ENCODE data around the gene TUBA4B. TPM values are rescaled to one million over a fixed set of nuclear protein-coding genes. Genes with fewer than 3 reads are reported as not detected.

The TUBA4B gene
- not detected for total RNA-seq (2013)
- polyA plus RNA-seq: not detected
- not detected in 2 replicates for polyA minus RNA-seq
- 0 to 0.50 (median 0.08) reads per million in 11 experiments for total RNA-seq

DNA sequence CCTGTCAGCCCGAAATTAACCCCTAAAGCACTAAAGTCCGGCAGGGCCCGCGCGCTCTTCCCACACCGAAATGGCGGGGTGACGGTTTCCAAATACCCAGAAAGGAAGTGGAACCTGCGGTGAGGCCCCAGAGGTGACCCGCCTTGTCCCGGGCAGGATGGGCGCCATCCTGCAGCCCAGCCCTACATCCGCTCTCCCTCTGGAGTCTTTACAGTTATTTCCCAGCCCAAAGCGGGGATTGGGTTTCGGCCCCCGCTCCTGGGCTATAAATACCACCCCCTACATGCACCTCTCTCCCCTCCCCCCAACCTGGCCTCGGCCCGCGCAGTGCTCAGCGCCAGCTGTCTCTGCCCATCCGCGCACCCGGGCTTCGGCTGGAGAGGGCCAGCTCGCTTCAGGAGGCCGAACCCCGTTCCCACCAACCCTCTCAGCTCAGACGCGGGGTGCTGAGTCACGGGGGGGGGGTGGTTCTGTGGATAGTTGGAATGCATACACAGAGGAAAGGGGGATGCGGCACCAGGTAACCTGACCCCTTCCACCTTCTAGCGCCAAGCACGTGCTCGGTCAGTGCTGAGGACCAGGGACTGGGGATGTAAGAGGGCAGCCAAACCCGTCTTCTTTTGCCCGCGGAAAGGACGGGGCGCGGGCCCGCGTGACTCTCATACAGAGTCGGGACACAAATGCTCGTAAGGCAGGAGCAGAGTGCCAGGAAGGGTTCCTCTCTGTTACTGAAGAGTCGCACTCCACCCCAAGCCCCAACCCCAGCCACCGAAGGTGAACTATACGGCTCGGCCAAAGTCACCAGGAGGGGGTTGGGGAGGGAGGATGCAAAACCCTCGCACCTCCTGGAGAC is at the start of gene TUBA4B:
TUBA4B (plus strand) TSS at position 344 of the 853 bp plus-strand sequence; CDS start at position 509, 165 bp downstream.
- H4K20me1 ChIP-seq (ENCODE audit: insufficient read depth, low read length): peaks cover 30% of the 10 kb centered on the region
- Mint-ChIP-seq H3K36me3 (peaks cover 26 to 34% of the 10 kb centered on the region in 2 donors), H3K4me1 (peaks cover 55% of the 10 kb centered on the region), H3K27me3 (ENCODE audit: low read depth in 3 of 3) (peaks cover 0 to 3% (median 0%) of the 10 kb centered on the region in 3 donors), H3K9me3 (no peaks in the 10 kb centered on the region), H3K4me3 (peak within 1 kb of the TSS; percentile 90 to 96), H3K27ac (peak within 1 kb of the TSS; percentile 92 to 98 (median 95))
- H3K9me3 ChIP-seq (replicated peaks in 1 of 2; ENCODE audit: control insufficient read depth in 1 of 2, insufficient read depth in 1 of 2, low read length in 2 of 2): no peaks in the 10 kb centered on the region
- peaks cover 55 to 67% of the 10 kb centered on the region in 2 donors for H3K4me1 ChIP-seq (ENCODE audit: control insufficient read depth in 1 of 2, insufficient read depth in 2 of 2, low read length in 2 of 2)
- H3K4me2 ChIP-seq (replicated peaks; ENCODE audit: extremely low read depth, low read length, poor library complexity, severe bottlenecking): peak within 1 kb of the TSS; percentile 95
- no peaks in the 10 kb centered on the region for H3K27me3 ChIP-seq (ENCODE audit: control insufficient read depth in 2 of 2, insufficient read depth in 2 of 2, low read length in 2 of 2)
- TF ChIP-seq CTCF (IDR thresholded peaks at IDR 0.05): no peak
- peak within 1 kb of the TSS; percentile 88 to 96 (median 88) for H3K4me3 ChIP-seq (replicated peaks in 1 of 3; ENCODE audit: low read depth in 2 of 3, low read length in 3 of 3)
- peak within 1 kb of the TSS; percentile 80 to 90 for H3K27ac ChIP-seq (ENCODE audit: low read depth in 1 of 2, low read length in 2 of 2)
- peak within 1 kb of the TSS; percentile 84 for H3K9ac ChIP-seq (ENCODE audit: insufficient read depth, low read length, poor library complexity, severe bottlenecking)
- peak in 2 of 3 donors; percentile 53 for DNase-seq
- H3K36me3 ChIP-seq (replicated peaks in 1 of 2; ENCODE audit: control insufficient read depth in 1 of 2, insufficient read depth in 2 of 2, low read length in 2 of 2): peaks cover 18 to 24% of the 10 kb centered on the region in 2 donors
- H3K79me2 ChIP-seq (ENCODE audit: insufficient read depth, low read length): peaks cover 61% of the 10 kb centered on the region
- peak within 1 kb of the TSS; percentile 89 for H2AFZ ChIP-seq (ENCODE audit: insufficient read depth, low read depth, low read length, poor library complexity, severe bottlenecking)
- intact Hi-C loops (cut with micrococcal nuclease): loop anchor here (5.0 kb wide), 2 partner anchors 36 to 76 kb away; partner anchors contain the start of genes ABCB6 (in 2 of the 2), CNPPD1 (in 1 of the 2) and RETREG2 (in 1 of the 2)
- WGBS (ENCODE audit: insufficient coverage): under 1% methylated on average over 29 of the region's 49 CpGs

GRCh38 chr2:219204425-219205164 is 48.4 kb upstream of the TUBA4B start:
- Mint-ChIP-seq H3K4me3 (no peak overlapping the region), H3K9me3 (peaks cover 2 to 8% (median 4%) of the 10 kb centered on the region in 7 donors), H3K27me3 (ENCODE audit: low read depth in 3 of 3) (peaks cover 2 to 6% (median 3%) of the 10 kb centered on the region in 3 donors), H3K4me1 (peaks cover 26% of the 10 kb centered on the region), H3K27ac (peak overlapping the region in 1 of 7 donors; percentile 54), H3K36me3 (peaks cover 20 to 21% of the 10 kb centered on the region in 2 donors)
- H3K27ac ChIP-seq (ENCODE audit: low read depth in 1 of 2, low read length in 2 of 2): no peak overlapping the region
- no peaks in the 10 kb centered on the region for H3K79me2 ChIP-seq (ENCODE audit: insufficient read depth, low read length)
- H3K9me3 ChIP-seq (replicated peaks in 1 of 2; ENCODE audit: control insufficient read depth in 1 of 2, insufficient read depth in 1 of 2, low read length in 2 of 2): peaks cover 0 to 4% of the 10 kb centered on the region in 2 donors
- H3K4me1 ChIP-seq (ENCODE audit: control insufficient read depth in 1 of 2, insufficient read depth in 2 of 2, low read length in 2 of 2): peaks cover 17 to 21% of the 10 kb centered on the region in 2 donors
- peaks cover 16 to 20% of the 10 kb centered on the region in 2 donors for H3K36me3 ChIP-seq (replicated peaks in 1 of 2; ENCODE audit: control insufficient read depth in 1 of 2, insufficient read depth in 2 of 2, low read length in 2 of 2)
- 86% methylated on average over 1 of the region's 7 CpGs for WGBS (ENCODE audit: insufficient coverage)
- no peak overlapping the region for H3K4me2 ChIP-seq (replicated peaks; ENCODE audit: extremely low read depth, low read length, poor library complexity, severe bottlenecking)
- DNase-seq: no peak
- intact Hi-C loops (cut with micrococcal nuclease): no loop called here
- H3K9ac ChIP-seq (ENCODE audit: insufficient read depth, low read length, poor library complexity, severe bottlenecking): no peak overlapping the region
- no peak overlapping the region for H2AFZ ChIP-seq (ENCODE audit: insufficient read depth, low read depth, low read length, poor library complexity, severe bottlenecking)
- no peaks in the 10 kb centered on the region for H3K27me3 ChIP-seq (ENCODE audit: control insufficient read depth in 2 of 2, insufficient read depth in 2 of 2, low read length in 2 of 2)
- no peak for TF ChIP-seq CTCF (IDR thresholded peaks at IDR 0.05)
- no peak overlapping the region for H3K4me3 ChIP-seq (replicated peaks in 1 of 3; ENCODE audit: low read depth in 2 of 3, low read length in 3 of 3)
- peaks cover 10% of the 10 kb centered on the region for H4K20me1 ChIP-seq (ENCODE audit: insufficient read depth, low read length)
